OCI-LY1 (cell line): ENCODE data around the gene SLC38A6.

ENCODE experiments used
- H2AFZ ChIP-seq: fragments of 200-600 bp; sonication (generic), shearing (Covaris generic); 2 replicates; pipeline ENCODE4 v1.6.0; 2014; ENCODE audit warnings: antibody characterized with exemption, mild to moderate bottlenecking, low read length
- H3F3A ChIP-seq: fragments of 200-600 bp; sonication (generic), shearing (Covaris generic); 2 replicates; pipeline ENCODE4 v1.6.0; 2014; ENCODE audit warnings: mild to moderate bottlenecking, antibody characterized with exemption, low read length, moderate library complexity; ENCODE audit not compliant: insufficient read depth
- H3K27ac ChIP-seq: fragments of 200-600 bp; sonication (generic); 2 replicates; pipeline ENCODE4 v1.5.1; 2014; ENCODE audit warnings: low read length, mixed run types, mild to moderate bottlenecking, low read depth; ENCODE audit not compliant: poor library complexity, severe bottlenecking
- H3K27me3 ChIP-seq: fragments of 200-600 bp; sonication (generic); 2 replicates; pipeline ENCODE4 v1.6.0; 2014; ENCODE audit warnings: antibody characterized with exemption, mild to moderate bottlenecking, low read length, moderate library complexity; ENCODE audit not compliant: insufficient read depth
- H3K36me3 ChIP-seq: fragments of 200-600 bp; sonication (generic); 2 replicates; pipeline ENCODE4 v1.6.1; 2014; ENCODE audit warnings: mild to moderate bottlenecking, antibody characterized with exemption, low read length, moderate library complexity, mixed read lengths; ENCODE audit not compliant: insufficient read depth
- H3K4me1 ChIP-seq: fragments of 200-600 bp; sonication (generic); 2 replicates; pipeline ENCODE4 v1.5.1; 2014; ENCODE audit warnings: mild to moderate bottlenecking, low read length, moderate library complexity; ENCODE audit not compliant: insufficient read depth, severe bottlenecking
- H3K4me2 ChIP-seq: fragments of 200-600 bp; sonication (generic), shearing (Covaris generic); 2 replicates; pipeline ENCODE4 v1.6.1; 2014; ENCODE audit warnings: low read length
- H3K4me3 ChIP-seq: fragments of 200-600 bp; sonication (generic); 2 replicates; pipeline ENCODE4 v1.5.1; 2014; ENCODE audit warnings: low read length, low read depth, mild to moderate bottlenecking, mixed read lengths; ENCODE audit not compliant: poor library complexity, severe bottlenecking
- H3K79me2 ChIP-seq: fragments of 200-600 bp; shearing (Covaris generic); 2 replicates; pipeline ENCODE4 v1.6.1; 2016; ENCODE audit warnings: mixed run types, low read length, mixed read lengths; ENCODE audit not compliant: insufficient read depth
- H3K9ac ChIP-seq: fragments of 200-600 bp; sonication (generic), shearing (Covaris generic); 2 replicates; pipeline ENCODE4 v1.6.1; 2014; ENCODE audit warnings: mild to moderate bottlenecking, low read length, mixed read lengths
- H3K9me2 ChIP-seq: fragments of 200-600 bp; sonication (generic), shearing (Covaris generic); 2 replicates; pipeline ENCODE4 v1.6.1; 2014; ENCODE audit warnings: low read depth, mild to moderate bottlenecking, low read length, mixed read lengths
- H3K9me3 ChIP-seq: fragments of 200-600 bp; shearing (Covaris generic); 2 replicates; pipeline ENCODE4 v1.6.1; 2014; ENCODE audit warnings: low read length, mixed read lengths
- H4K20me1 ChIP-seq: fragments of 200-600 bp; sonication (generic), shearing (Covaris generic); 2 replicates; pipeline ENCODE4 v1.6.0; 2016; ENCODE audit warnings: mild to moderate bottlenecking, low read length; ENCODE audit not compliant: insufficient read depth
- EZH2 ChIP-seq: fragments of 200-600 bp; sonication (generic), shearing (Covaris generic); IDR thresholded peaks from 2 replicates; pipeline ENCODE4 v1.8.0; 2017; ENCODE audit warnings: borderline replicate concordance, mixed run types, mild to moderate bottlenecking, antibody characterized with exemption, low read length, moderate library complexity, mixed read lengths
- TF ChIP-seq, protein P1 (sequence below): fragments of 200-600 bp; sonication (generic), shearing (Covaris generic); IDR thresholded peaks from 2 replicates; pipeline ENCODE4 v1.5.1; 2017; ENCODE audit warnings: mild to moderate bottlenecking, antibody characterized with exemption, low read length, moderate library complexity, mixed read lengths

Gene SLC38A6

DNA sequence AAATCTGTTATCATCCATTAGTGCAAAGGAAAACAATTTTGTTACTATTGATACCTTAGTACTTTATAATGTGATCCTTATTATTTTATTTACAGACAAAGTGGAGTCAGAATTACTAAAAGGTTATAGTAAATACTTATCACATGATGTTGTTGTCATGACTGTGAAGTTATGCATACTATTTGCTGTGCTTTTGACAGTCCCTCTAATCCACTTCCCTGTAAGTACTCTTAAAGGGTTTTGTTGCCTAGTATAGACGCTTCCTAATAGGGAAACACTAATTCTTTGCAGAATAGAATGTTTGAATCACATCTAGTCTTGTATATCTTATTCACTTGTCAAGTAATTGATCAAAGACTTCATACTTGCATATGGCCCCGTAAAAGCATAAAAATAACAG, 69.4 kb downstream of the SLC38A6 start:
- Histone ChIP-seq H3K36me3 (no peaks in the 10 kb centered on the region), H3K27ac (no peak overlapping the region), H3K27me3 (no peaks in the 10 kb centered on the region), H3K79me2 (no peaks in the 10 kb centered on the region), H3K9me3 (peaks cover 3% of the 10 kb centered on the region; the same call in 1 of the 2 replicates), H3K4me3 (no peak overlapping the region), H4K20me1 (no peaks in the 10 kb centered on the region), H3K9ac (no peak overlapping the region), H3K4me2 (no peak overlapping the region), H3K4me1 (peaks cover 3% of the 10 kb centered on the region), H3K9me2 (no peaks in the 10 kb centered on the region), H2AFZ (no peak overlapping the region), H3F3A (no peaks in the 10 kb centered on the region)
- TF ChIP-seq EZH2 = no peak
- TF ChIP-seq, protein P1, sequence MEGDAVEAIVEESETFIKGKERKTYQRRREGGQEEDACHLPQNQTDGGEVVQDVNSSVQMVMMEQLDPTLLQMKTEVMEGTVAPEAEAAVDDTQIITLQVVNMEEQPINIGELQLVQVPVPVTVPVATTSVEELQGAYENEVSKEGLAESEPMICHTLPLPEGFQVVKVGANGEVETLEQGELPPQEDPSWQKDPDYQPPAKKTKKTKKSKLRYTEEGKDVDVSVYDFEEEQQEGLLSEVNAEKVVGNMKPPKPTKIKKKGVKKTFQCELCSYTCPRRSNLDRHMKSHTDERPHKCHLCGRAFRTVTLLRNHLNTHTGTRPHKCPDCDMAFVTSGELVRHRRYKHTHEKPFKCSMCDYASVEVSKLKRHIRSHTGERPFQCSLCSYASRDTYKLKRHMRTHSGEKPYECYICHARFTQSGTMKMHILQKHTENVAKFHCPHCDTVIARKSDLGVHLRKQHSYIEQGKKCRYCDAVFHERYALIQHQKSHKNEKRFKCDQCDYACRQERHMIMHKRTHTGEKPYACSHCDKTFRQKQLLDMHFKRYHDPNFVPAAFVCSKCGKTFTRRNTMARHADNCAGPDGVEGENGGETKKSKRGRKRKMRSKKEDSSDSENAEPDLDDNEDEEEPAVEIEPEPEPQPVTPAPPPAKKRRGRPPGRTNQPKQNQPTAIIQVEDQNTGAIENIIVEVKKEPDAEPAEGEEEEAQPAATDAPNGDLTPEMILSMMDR = no peak

DNA sequence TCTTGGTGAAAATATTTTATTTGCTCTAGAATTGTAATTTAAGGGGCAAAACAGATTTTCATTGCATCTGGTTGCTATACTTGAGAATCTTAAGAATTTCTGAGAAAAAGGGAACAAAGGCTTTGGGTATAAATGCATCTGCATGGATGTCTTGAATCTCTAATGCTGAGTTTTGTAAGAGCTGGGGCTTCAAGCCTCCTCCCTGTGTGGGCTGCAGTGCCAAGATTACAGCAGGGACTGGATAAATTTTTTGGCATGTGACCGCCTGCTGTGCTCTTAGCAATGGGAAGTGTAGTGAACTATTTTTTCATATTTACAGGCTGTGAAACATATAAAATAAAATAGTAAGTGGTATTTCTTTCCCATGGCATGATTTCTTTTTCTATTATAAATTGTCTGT, 70.0 kb downstream of the SLC38A6 start:
- no peaks in the 10 kb centered on the region for H3K27me3 ChIP-seq
- no peak overlapping the region for H3K9ac ChIP-seq
- H2AFZ ChIP-seq = no peak overlapping the region
- H3K27ac ChIP-seq = no peak overlapping the region
- H3K4me3 ChIP-seq = no peak overlapping the region
- H3K36me3 ChIP-seq = no peaks in the 10 kb centered on the region
- peaks cover 3% of the 10 kb centered on the region; the same call in 1 of the 2 replicates for H3K9me3 ChIP-seq
- no peaks in the 10 kb centered on the region for H4K20me1 ChIP-seq
- H3K9me2 ChIP-seq = no peaks in the 10 kb centered on the region
- TF ChIP-seq, protein P1 = no peak
- no peak for TF ChIP-seq EZH2
- H3K4me1 ChIP-seq = peaks cover 3% of the 10 kb centered on the region
- H3K4me2 ChIP-seq = no peak overlapping the region
- H3F3A ChIP-seq = no peaks in the 10 kb centered on the region
- H3K79me2 ChIP-seq = no peaks in the 10 kb centered on the region

DNA sequence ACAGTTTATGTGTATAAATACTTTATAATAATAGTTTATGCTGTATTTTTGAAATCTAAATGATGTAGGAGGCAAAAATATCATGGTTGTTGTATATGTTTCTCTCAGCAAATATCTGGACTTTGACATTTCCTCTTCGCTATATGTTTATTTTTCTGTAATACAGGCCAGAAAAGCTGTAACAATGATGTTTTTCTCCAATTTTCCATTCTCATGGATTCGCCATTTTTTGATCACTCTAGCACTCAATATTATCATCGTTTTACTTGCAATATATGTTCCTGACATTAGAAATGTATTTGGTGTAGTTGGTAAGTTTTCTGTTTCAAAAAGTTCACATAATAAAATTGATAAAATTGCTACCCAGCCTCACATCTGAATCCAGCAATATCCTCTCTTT, 70.6 kb downstream of the SLC38A6 start:
- Histone ChIP-seq H3K4me1 (peaks cover 3% of the 10 kb centered on the region), H3K36me3 (no peaks in the 10 kb centered on the region), H2AFZ (no peak overlapping the region), H3K27ac (no peak overlapping the region), H3K9me2 (no peaks in the 10 kb centered on the region), H3K79me2 (no peaks in the 10 kb centered on the region), H3K4me2 (no peak overlapping the region), H3K27me3 (no peaks in the 10 kb centered on the region), H3K9ac (no peak overlapping the region), H3K4me3 (no peak overlapping the region), H4K20me1 (no peaks in the 10 kb centered on the region), H3K9me3 (peaks cover 3% of the 10 kb centered on the region; the same call in 1 of the 2 replicates), H3F3A (no peaks in the 10 kb centered on the region)
- no peak for TF ChIP-seq EZH2
- TF ChIP-seq, protein P1 = no peak
